H1 (cell line): ENCODE measurements around the gene TARS2. TPM values are rescaled to one million over a fixed set of nuclear protein-coding genes. Genes with fewer than 3 reads are reported as not detected.

ENCODE experiments used
- CTCF ChIP-seq, 3 experiments: IDR thresholded peaks; 1 replicate in 2 of 3; 2 replicates in 1 of 3; pipeline versions ENCODE4 v1.5.1 to v1.6.1; 2011; ENCODE audit warnings: low read length in 3 of 3, mild to moderate bottlenecking in 3 of 3, inconsistent platforms in 2 of 3, low read depth in 1 of 3, moderate library complexity in 1 of 3; ENCODE audit not compliant: insufficient read depth in 1 of 3; ENCODE audit errors: control extremely low read depth in 1 of 3
- NANOG ChIP-seq: IDR thresholded peaks from 2 replicates; pipeline ENCODE4 v1.6.1; 2011; ENCODE audit warnings: low read length, low read depth, mild to moderate bottlenecking, inconsistent platforms; ENCODE audit not compliant: insufficient read depth, poor library complexity, severe bottlenecking
- SP4 ChIP-seq: IDR thresholded peaks from 2 replicates; pipeline ENCODE4 v1.6.1; 2012; ENCODE audit warnings: low read length, inconsistent platforms
- polyA plus RNA-seq, 7 experiments: library from polyadenylated mRNA; depleted of rRNA in 3 of 7; stranded (reverse) in 5 of 7; unstranded in 2 of 7; fragments of >200 nt in 5 of 7; fragments of 200-250 nt in 2 of 7; gene quantifications; 1 replicate in 5 of 7; 2 replicates in 1 of 7; 4 replicates in 1 of 7; pipeline versions ENCODE4 v1.2.1 to v1.2.3, GENCODE V29; 2011 to 2013; ENCODE audit warnings: missing spikeins in 2 of 7, mixed read lengths in 2 of 7
- total RNA-seq: library from RNA; stranded (reverse); fragmentation: NEBNext Ultra II Directional; extraction: Animal tissue kit (Norgen Biotek cat#: 25700); gene quantifications from 2 replicates; pipeline ENCODE4 v1.2.1, GENCODE V29; 2021

Gene TARS2
- total and polyA plus RNA-seq, 2 of the 8 experiments (the other 6 are each of a cell fraction or from before 2014, with no cell fraction given), result 38.9 to 39.1 TPM

GRCh38 chr1:150505431-150505830 is 18.2 kb downstream of the TARS2 start (continued):
- TF ChIP-seq CTCF (IDR thresholded peaks at IDR 0.05; ENCODE audit: control extremely low read depth in 1 of 3, insufficient read depth in 1 of 3, low read depth in 1 of 3, low read length in 3 of 3), result no peak
- no peak for TF ChIP-seq SP4
- no peak for TF ChIP-seq NANOG
